HG03439 (cell line): Measurements from ENCODE around the gene UBE2U.
"Not testable (repeated sequence)": the region's sequence is repeated elsewhere in the genome, so short reads cannot be mapped to it uniquely, and the experiment has no call there.

Experiments
- ATAC-seq: cut with Tn5 transposase; IDR thresholded peaks from one replicate; pipeline ENCODE4 v1.9.1; 2021; ENCODE audit warnings: mild to moderate bottlenecking, moderate library complexity; ENCODE audit not compliant: unreplicated experiment

UBE2U gene

GRCh38 chr1:64187646-64188045, 15.8 kb upstream of the UBE2U start:
- no peak for ATAC-seq

DNA sequence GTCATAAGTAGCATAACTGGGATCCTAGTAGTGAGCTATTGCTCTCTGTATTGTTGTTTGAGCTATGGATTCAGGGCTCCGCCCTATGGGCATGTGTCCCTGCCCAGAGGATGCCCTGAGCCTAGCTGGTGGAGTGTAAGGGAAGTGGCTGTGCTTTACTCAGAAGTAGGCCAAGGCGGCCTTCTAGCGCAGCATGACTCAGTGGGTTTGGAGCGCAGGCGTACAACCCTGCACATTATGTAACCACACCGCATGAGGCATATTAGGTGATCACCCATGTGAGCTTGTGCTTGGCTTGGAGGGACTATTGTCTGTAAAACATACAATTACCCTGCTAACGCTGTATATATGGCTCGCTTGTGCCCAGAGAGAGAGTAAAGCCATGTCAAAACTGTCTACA, 11.1 kb upstream of the UBE2U start:
- no peak for ATAC-seq

GRCh38 chr1:64194168-64195080, 9.0 kb upstream of the UBE2U start:
- no peak for ATAC-seq

- no peak for ATAC-seq
These were observed 8.4 kb upstream of the UBE2U start for GRCh38 chr1:64195081-64195395.

- no peak for ATAC-seq
These were observed 7.2 kb upstream of the UBE2U start for GRCh38 chr1:64196074-64196870.

DNA sequence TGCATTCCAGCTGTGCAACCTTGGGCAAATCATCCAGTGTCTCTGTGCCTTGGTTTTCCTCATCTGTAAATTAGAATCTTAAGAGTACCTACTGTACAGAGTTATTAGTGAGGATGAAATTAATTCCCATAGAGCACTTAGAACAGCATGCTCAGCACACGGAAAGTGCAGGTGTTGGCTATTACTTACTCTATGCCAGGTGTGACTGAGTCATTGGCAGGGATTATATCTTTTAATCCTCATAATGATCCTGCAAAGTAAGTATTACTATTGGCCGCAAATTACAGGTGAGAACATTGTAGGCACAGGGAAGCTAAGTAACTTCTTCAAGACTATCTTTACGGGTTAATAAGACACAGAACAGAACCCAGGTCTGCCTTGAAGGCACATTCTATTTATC, 6.3 kb upstream of the UBE2U start:
- no peak for ATAC-seq

DNA sequence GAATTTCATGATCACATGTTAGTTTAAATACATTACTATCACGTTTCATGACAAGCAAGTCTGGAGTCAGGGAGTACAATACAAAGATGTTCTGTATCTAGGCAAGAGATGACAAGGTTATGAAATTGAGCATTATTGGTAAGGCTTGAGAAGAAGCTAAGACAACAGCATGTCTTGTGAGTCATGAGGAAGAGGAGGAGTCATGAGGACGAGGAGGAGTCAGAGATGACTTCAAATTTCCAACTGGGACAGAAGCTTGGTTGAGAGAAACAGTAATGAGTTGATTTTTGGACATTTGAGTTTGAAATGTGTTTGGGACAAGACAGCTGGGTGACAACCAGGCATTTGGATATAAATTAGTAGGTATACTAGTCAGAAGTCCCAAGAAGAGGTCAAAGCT, 4.3 kb upstream of the UBE2U start:
- ATAC-seq = no peak

- no peak for ATAC-seq
These were observed 3.4 kb upstream of the UBE2U start for GRCh38 chr1:64200064-64200463.

- ATAC-seq = no peak
These were observed 5.8 kb downstream of the UBE2U start for GRCh38 chr1:64209221-64209620.

- ATAC-seq = no peak
These were observed 8.6 kb downstream of the UBE2U start for GRCh38 chr1:64212031-64212430.

- no peak for ATAC-seq
These were observed 12.2 kb downstream of the UBE2U start for GRCh38 chr1:64215576-64215975.

DNA sequence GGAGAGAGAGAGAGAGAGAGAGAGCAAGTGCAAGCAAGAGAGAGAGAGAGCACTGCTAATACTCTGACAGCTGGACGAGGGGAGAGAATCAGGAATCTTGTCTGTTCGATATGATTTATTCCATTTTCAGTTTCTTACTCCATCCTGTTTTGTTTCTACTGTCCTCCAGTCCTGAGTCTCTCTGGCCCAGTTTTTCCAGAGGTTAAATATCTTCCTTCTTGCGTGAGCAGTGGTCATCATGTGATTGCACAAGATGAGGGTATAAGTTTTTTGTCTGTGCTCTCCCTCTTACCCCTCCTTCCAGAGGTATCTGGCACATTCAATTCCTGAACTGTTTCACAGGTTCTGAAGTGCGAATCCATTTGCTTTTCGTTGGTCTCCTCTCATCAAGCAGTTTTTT, 16.8 kb downstream of the UBE2U start:
- ATAC-seq = no peak

DNA sequence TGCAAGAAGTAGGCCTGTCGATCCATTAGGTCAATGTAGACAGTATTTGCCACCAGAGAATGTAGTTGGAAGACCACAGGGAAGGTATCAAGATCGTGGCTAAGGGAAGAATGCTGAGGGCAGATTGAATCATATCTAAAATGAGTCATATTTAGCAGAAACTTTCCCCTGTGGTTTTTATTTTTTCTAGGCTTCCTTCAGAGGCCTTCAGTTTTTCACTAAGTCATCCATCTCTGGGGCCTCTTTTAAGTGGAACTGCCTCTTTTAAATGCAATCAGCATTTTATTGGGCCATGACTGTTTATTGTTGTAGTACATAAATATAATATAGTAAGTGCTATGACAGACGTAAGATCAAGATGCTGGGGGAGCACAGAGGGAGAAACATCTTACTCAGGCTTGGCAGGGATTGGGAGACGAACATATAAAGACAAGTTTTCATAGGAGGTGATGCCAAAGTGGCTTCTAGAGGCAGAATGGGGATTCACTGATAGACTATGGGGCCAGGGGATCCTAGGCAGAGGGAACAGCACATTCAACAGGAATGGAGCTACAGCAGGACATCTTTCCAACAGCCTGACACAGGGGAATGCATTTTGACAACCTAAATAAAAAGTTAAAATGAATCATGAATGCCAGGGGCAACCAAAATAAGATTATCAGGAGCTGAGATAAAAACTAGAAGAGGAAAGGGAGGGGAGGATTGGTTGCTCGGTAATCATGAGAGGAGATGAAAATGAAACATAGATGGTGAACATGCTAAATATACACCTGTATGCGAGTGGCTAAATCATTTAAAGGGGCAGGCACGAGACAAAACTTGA, 20.1 kb downstream of the UBE2U start:
- peak; percentile 51 for ATAC-seq

- ATAC-seq = not testable (repeated sequence)
These were observed 20.8 kb downstream of the UBE2U start for GRCh38 chr1:64224236-64224635.

GRCh38 chr1:64228167-64228957, 24.9 kb downstream of the UBE2U start:
- no peak for ATAC-seq

GRCh38 chr1:64229307-64229706, 25.9 kb downstream of the UBE2U start:
- ATAC-seq = no peak

GRCh38 chr1:64231153-64231552, 27.7 kb downstream of the UBE2U start:
- ATAC-seq = no peak

DNA sequence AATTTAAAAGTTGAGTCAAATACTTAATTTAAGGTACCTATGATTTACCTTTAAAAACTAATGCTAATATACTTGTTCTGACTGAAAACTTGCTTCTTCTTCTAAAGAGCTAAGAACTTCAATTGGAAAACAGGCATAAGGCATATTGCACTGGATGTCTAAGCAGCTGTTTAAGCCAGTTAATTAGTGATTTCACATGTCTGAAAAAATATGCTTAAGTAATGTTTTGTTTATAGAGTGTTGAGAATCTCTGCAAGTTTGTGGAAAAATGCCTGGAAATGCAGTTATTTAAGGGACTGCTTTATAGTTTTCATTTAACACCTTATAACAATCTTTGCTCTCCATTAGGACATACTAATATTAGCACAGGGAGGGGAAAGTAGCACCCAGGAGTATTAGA, 28.2 kb downstream of the UBE2U start:
- no peak for ATAC-seq

DNA sequence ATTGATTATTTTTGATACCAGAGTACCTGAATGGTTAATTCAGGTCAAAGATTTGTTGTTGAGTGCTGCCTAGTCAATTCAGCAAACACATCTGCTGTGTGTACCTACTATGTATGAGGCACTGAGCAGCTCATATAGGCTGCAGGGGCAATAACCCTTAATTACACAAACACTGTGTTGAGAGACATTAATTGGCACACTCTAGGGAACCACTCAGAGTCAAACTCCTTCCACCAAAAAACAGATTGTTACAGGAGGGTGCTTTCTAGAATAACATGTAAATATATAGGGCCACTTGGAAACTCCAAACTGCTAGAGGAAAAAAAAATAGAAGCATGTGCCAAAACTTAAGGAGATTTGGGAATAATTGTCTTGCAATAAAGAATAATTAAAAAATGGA, 31.3 kb downstream of the UBE2U start:
- ATAC-seq = no peak

- ATAC-seq = no peak
These were observed 31.8 kb downstream of the UBE2U start for GRCh38 chr1:64235181-64235580.

DNA sequence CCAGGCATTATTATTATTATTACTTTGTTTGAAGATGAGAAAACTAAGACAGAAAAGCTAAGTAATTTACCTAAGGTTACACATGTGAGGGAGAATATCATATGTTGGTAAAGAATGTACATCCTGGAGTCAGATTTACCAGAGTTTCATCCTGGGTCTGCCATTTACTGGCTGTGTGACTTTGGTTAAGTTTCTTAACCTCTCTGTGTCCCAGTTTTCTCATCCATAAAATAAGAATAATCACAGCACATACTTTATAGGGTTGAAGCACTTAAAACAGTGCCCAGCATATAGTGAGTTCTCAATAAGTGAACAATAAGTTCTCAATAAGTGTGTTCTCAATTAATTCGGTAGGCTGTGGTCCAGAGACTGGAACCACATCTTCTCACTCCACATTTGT, 32.5 kb downstream of the UBE2U start:
- ATAC-seq = no peak
